Lower leg skin (tissue), 3 donors: Measurements from ENCODE around the gene CCDC197.

Experiments used
- POLR2A ChIP-seq, 2 donors: fragments of 450-650 bp; IDR thresholded peaks; one replicate each; pipeline ENCODE4 v1.6.1; 2016 to 2017; ENCODE audit warnings: antibody characterized with exemption in 2 of 2, mild to moderate bottlenecking in 1 of 2, moderate library complexity in 1 of 2
- TF ChIP-seq, protein P1 (sequence below), 3 donors: fragments of 450-650 bp; IDR thresholded peaks; one replicate each; pipeline ENCODE4 v1.5.1; 2016; ENCODE audit warnings: antibody characterized with exemption in 3 of 3, mild to moderate bottlenecking in 3 of 3, moderate library complexity in 2 of 3

DNA sequence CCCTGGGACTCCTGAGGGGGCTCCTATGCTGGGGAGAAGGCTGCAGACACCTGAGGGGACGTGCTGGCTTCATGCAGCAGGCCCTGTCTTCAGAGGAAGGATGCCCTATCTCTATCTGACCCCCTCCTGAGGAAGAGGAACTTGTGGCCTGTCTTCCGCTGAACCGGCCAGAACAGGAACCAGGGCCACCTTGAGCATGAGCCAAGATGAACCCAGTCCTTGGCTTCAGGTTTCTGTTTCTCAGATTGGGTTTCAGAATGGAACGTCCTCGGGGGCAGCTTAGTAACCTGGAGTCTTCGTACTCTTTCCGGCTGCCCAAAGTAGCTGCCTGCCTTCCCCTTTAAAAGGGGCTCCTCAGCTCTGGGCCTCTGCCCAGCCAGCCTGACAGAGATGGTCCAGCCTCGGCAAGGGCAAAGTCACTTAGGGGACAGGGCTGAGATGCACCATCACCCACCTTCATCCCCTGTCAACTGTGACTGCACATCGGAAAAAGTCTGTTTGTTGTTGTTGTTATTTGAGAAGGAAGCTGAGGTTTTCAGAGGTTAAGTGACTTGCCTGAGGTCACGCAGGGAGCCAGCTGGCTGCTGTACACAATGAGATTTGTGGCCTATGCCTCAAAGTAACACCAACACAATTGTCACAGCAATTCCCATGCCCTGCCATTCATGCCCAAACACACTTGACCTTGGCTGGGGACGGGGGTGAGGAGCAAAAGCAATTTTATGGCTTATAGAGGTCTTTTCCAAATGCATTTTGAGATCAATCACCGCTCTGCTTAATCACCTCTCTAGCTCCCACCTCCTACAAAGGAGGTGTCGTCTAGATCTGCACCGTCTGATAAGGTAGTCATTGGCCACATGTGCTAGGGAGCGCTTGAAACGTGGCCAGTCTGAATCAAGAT lies 34.1 kb upstream of the CCDC197 start:
- TF ChIP-seq POLR2A (IDR thresholded peaks at IDR 0.05), result no peak
- TF ChIP-seq, protein P1, sequence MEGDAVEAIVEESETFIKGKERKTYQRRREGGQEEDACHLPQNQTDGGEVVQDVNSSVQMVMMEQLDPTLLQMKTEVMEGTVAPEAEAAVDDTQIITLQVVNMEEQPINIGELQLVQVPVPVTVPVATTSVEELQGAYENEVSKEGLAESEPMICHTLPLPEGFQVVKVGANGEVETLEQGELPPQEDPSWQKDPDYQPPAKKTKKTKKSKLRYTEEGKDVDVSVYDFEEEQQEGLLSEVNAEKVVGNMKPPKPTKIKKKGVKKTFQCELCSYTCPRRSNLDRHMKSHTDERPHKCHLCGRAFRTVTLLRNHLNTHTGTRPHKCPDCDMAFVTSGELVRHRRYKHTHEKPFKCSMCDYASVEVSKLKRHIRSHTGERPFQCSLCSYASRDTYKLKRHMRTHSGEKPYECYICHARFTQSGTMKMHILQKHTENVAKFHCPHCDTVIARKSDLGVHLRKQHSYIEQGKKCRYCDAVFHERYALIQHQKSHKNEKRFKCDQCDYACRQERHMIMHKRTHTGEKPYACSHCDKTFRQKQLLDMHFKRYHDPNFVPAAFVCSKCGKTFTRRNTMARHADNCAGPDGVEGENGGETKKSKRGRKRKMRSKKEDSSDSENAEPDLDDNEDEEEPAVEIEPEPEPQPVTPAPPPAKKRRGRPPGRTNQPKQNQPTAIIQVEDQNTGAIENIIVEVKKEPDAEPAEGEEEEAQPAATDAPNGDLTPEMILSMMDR (IDR thresholded peaks at IDR 0.05), result no peak
